SH-SY5Y (cell line): ENCODE data around the gene ATL2.

Experiments
- GATA2 ChIP-seq: IDR thresholded peaks from 2 replicates; pipeline ENCODE4 v1.6.1; 2011; ENCODE audit warnings: mild to moderate bottlenecking, low read depth, low read length
- GATA3 ChIP-seq: IDR thresholded peaks from 2 replicates; pipeline ENCODE4 v1.6.1; 2011; ENCODE audit warnings: low read depth, mild to moderate bottlenecking, low read length, moderate library complexity

GRCh38 chr2:38301340-38301968 is 75.6 kb downstream of the ATL2 start:
- no peak for TF ChIP-seq GATA2
- TF ChIP-seq GATA3: no peak
